Activated T-cell treated with anti-CD3 and anti-CD28 coated beads, Interleukin-2, amount 50 U/mL, for 72 hours (primary cell): ENCODE measurements around the gene ZMIZ2. TPM values are rescaled to one million over a fixed set of nuclear protein-coding genes. Genes with fewer than 3 reads are reported as not detected.

Experiments used
- ATAC-seq, 2 donors: fragments of 150-1000 bp; cut with Tn5 transposase; replicated peaks in 1 of 2; 2 replicates each; pipeline ENCODE4 v1.10.0; 2021; ENCODE audit warnings: moderate library complexity in 2 of 2, mild to moderate bottlenecking in 1 of 2
- DNase-seq, 2 donors: peaks; one replicate each; pipeline ENCODE4 v3.0.0; 2021 to 2022; ENCODE audit warnings: mixed read lengths in 1 of 2
- H3K27ac Mint-ChIP-seq: one replicate; pipeline ENCODE4 v1.8.0; 2022; ENCODE audit warnings: mild to moderate bottlenecking, moderate library complexity, mixed read lengths
- H3K27me3 Mint-ChIP-seq: one replicate; pipeline ENCODE4 v1.8.0; 2022; ENCODE audit warnings: low read depth, mixed read lengths
- H3K36me3 Mint-ChIP-seq, 2 donors: one replicate each; pipeline ENCODE4 v1.8.0; 2022; ENCODE audit warnings: mixed read lengths in 2 of 2, mild to moderate bottlenecking in 1 of 2; ENCODE audit not compliant: insufficient read depth in 2 of 2
- H3K4me1 Mint-ChIP-seq: one replicate; pipeline ENCODE4 v1.8.0; 2022; ENCODE audit warnings: low read depth, mixed read lengths
- H3K4me3 Mint-ChIP-seq, 2 donors: one replicate each; pipeline ENCODE4 v1.8.0; 2022; ENCODE audit warnings: mild to moderate bottlenecking in 2 of 2, mixed read lengths in 2 of 2, moderate library complexity in 2 of 2
- H3K9me3 Mint-ChIP-seq, 2 donors: one replicate each; pipeline ENCODE4 v1.8.0; 2022; ENCODE audit warnings: mixed read lengths in 2 of 2
- total RNA-seq, 2 donors: library from RNA; stranded (reverse); gene quantifications; one replicate each; pipeline ENCODE4 v1.2.3, GENCODE V29; 2022

The ZMIZ2 gene
- total RNA-seq, 2 donors from 2014 or later, result 101 to 113 TPM

DNA sequence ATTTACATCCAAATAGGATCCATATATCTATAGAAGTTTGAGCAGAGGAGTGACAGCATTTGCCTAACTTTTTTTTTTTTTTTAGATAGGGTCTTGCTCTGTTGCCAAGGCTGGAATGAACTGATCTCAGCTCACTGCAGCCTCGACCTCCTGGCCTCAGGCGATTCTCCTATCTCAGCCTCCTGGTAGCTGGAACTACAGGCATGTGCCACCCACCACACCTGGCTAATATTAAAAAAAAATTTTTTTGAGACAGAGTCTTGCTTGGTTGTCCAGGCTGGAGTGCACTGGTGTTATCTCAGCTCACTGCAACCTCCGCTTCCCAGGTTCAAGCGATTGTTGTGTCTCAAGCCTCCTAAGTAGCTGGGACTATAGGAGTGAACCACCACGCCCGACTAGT, 62.9 kb downstream of the ZMIZ2 start:
- H3K27me3 Mint-ChIP-seq, result no peaks in the 10 kb centered on the region
- no peaks in the 10 kb centered on the region for H3K36me3 Mint-ChIP-seq
- DNase-seq (no peak), ATAC-seq (no peak)
- no peaks in the 10 kb centered on the region for H3K9me3 Mint-ChIP-seq
- H3K4me1 Mint-ChIP-seq, result peaks cover 7% of the 10 kb centered on the region
- no peak overlapping the region for H3K27ac Mint-ChIP-seq
- no peak overlapping the region for H3K4me3 Mint-ChIP-seq

- Mint-ChIP-seq H3K27me3 (no peaks in the 10 kb centered on the region), H3K9me3 (no peaks in the 10 kb centered on the region), H3K4me3 (no peak overlapping the region), H3K27ac (no peak overlapping the region), H3K4me1 (peaks cover 7% of the 10 kb centered on the region), H3K36me3 (no peaks in the 10 kb centered on the region)
- ATAC-seq (peak in 1 of 2 donors; percentile 29), DNase-seq (no peak)
Observed at GRCh38 chr7:44814919-44815318, 66.3 kb downstream of the ZMIZ2 start.

DNA sequence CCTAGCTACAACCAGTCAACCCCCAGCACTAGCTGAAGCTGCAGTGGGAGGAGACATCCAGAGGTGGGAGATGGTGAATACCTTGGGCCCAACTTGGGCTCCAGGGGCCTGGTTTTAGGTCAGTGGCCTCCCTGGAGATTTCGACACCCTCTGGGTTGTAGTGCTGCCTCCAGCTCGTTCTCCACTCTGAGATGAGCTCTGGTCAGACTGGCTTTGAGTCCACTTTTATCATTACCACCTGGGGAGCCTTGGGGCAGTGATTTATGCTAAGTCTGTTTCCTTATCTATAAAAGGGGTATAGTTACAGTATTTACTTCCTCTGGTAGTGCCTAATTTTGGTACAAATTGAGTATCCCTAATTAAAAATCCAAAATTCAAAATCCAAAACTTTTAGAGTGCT, 70.6 kb downstream of the ZMIZ2 start:
- Mint-ChIP-seq H3K27ac (no peak overlapping the region), H3K4me3 (no peak overlapping the region), H3K36me3 (no peaks in the 10 kb centered on the region), H3K4me1 (peaks cover 16% of the 10 kb centered on the region), H3K9me3 (no peaks in the 10 kb centered on the region), H3K27me3 (no peaks in the 10 kb centered on the region)
- no peak for DNase-seq
- no peak for ATAC-seq

Other genes starting within 250 kb of the ZMIZ2 start
- gene NPC1L1, start 207.5 kb upstream of the ZMIZ2 start, total RNA-seq, result under 1 TPM; 0.12 to 0.25 TPM
- 10 to 100 TPM; 59.9 to 72.3 TPM for gene DDX56, start 174.9 kb upstream of the ZMIZ2 start, total RNA-seq
- 10 to 100 TPM; 73.6 to 79.8 TPM for gene TMED4, start 166.6 kb upstream of the ZMIZ2 start, total RNA-seq
- gene OGDH, start 142.2 kb upstream of the ZMIZ2 start, total RNA-seq, result 10 to 100 TPM; 79.6 to 82.7 TPM
- gene PPIA, start 47.8 kb downstream of the ZMIZ2 start, total RNA-seq, result 1,000 to 10,000 TPM; 1,240 to 1,316 TPM
- 100 to 1,000 TPM; 233 to 274 TPM for gene H2AZ2, start 99.2 kb downstream of the ZMIZ2 start, total RNA-seq
- 10 to 100 TPM; 27.1 to 29.6 TPM for gene PURB, start 136.7 kb downstream of the ZMIZ2 start, total RNA-seq
- gene MYO1G, start 230.2 kb downstream of the ZMIZ2 start, total RNA-seq, result 100 to 1,000 TPM; 595 to 606 TPM